HUES6 (cell line): ENCODE data around the gene TBX4.
"Not testable (repeated sequence)": the region's sequence is repeated elsewhere in the genome, so short reads cannot be mapped to it uniquely, and the experiment has no call there.

Experiments
- H3K27ac ChIP-seq: 2 replicates; pipeline ENCODE4 v1.7.0; 2013; ENCODE audit warnings: low read depth, mild to moderate bottlenecking, low read length, inconsistent platforms
- H3K27me3 ChIP-seq: 2 replicates; pipeline ENCODE4 v1.6.1; 2013; ENCODE audit warnings: low read length; ENCODE audit not compliant: control insufficient read depth, insufficient read depth
- H3K36me3 ChIP-seq: 2 replicates; pipeline ENCODE4 v1.6.1; 2013; ENCODE audit warnings: low read length; ENCODE audit not compliant: control insufficient read depth, insufficient read depth
- H3K4me1 ChIP-seq: 2 replicates; pipeline ENCODE4 v1.6.1; 2013; ENCODE audit warnings: low read length; ENCODE audit not compliant: control insufficient read depth, insufficient read depth
- H3K4me3 ChIP-seq: 2 replicates; pipeline ENCODE4 v1.5.1; 2013; ENCODE audit warnings: low read depth, low read length
- H3K9ac ChIP-seq: one replicate; pipeline ENCODE4 v1.6.1; 2013; ENCODE audit warnings: mild to moderate bottlenecking, low read length
- H3K9me3 ChIP-seq: 2 replicates; pipeline ENCODE4 v1.6.1; 2013; ENCODE audit warnings: low read depth, low read length; ENCODE audit not compliant: control insufficient read depth, insufficient read depth

Gene TBX4

GRCh38 chr17:61422116-61422799 lies 30.0 kb upstream of the TBX4 start:
- H3K9me3 ChIP-seq, result no peaks in the 10 kb centered on the region
- H3K4me1 ChIP-seq, result peaks cover 4% of the 10 kb centered on the region; the same call in 1 of the 2 replicates
- H3K27ac ChIP-seq, result no peak overlapping the region
- peaks cover 36% of the 10 kb centered on the region for H3K27me3 ChIP-seq
- H3K36me3 ChIP-seq, result no peaks in the 10 kb centered on the region
- H3K9ac ChIP-seq, result no peak overlapping the region
- no peak overlapping the region for H3K4me3 ChIP-seq

- Histone ChIP-seq H3K27me3 (peaks cover 32% of the 10 kb centered on the region; the same call in 1 of the 2 replicates), H3K9ac (no peak overlapping the region), H3K4me1 (peaks cover 4% of the 10 kb centered on the region; the same call in 1 of the 2 replicates), H3K4me3 (no peak overlapping the region), H3K27ac (no peak overlapping the region), H3K9me3 (no peaks in the 10 kb centered on the region), H3K36me3 (no peaks in the 10 kb centered on the region)
These were observed 29.4 kb upstream of the TBX4 start for GRCh38 chr17:61422869-61423268.

GRCh38 chr17:61423967-61424649 lies 28.1 kb upstream of the TBX4 start:
- no peaks in the 10 kb centered on the region for H3K36me3 ChIP-seq
- H3K27me3 ChIP-seq, result peaks cover 25% of the 10 kb centered on the region; the same call in 1 of the 2 replicates
- H3K4me1 ChIP-seq, result peaks cover 4% of the 10 kb centered on the region; the same call in 1 of the 2 replicates
- H3K9me3 ChIP-seq, result no peaks in the 10 kb centered on the region
- H3K27ac ChIP-seq, result no peak overlapping the region
- no peak overlapping the region for H3K4me3 ChIP-seq
- no peak overlapping the region for H3K9ac ChIP-seq

GRCh38 chr17:61425682-61426481 lies 26.3 kb upstream of the TBX4 start:
- no peaks in the 10 kb centered on the region for H3K36me3 ChIP-seq
- no peak overlapping the region for H3K9ac ChIP-seq
- peaks cover 4% of the 10 kb centered on the region; the same call in 1 of the 2 replicates for H3K4me1 ChIP-seq
- peaks cover 19% of the 10 kb centered on the region; the same call in 1 of the 2 replicates for H3K27me3 ChIP-seq
- no peak overlapping the region for H3K27ac ChIP-seq
- H3K4me3 ChIP-seq, result no peak overlapping the region
- no peaks in the 10 kb centered on the region for H3K9me3 ChIP-seq

GRCh38 chr17:61426482-61427304 lies 25.5 kb upstream of the TBX4 start:
- no peak overlapping the region for H3K9ac ChIP-seq
- peaks cover 5% of the 10 kb centered on the region; the same call in 1 of the 2 replicates for H3K4me1 ChIP-seq
- H3K9me3 ChIP-seq, result no peaks in the 10 kb centered on the region
- no peak overlapping the region for H3K27ac ChIP-seq
- no peaks in the 10 kb centered on the region for H3K36me3 ChIP-seq
- H3K27me3 ChIP-seq, result peaks cover 13% of the 10 kb centered on the region; the same call in 1 of the 2 replicates
- no peak overlapping the region for H3K4me3 ChIP-seq

GRCh38 chr17:61427567-61427966 lies 24.7 kb upstream of the TBX4 start:
- H3K36me3 ChIP-seq, result no peaks in the 10 kb centered on the region
- H3K9ac ChIP-seq, result no peak overlapping the region
- H3K4me1 ChIP-seq, result peaks cover 8% of the 10 kb centered on the region; the same call in 1 of the 2 replicates
- H3K4me3 ChIP-seq, result no peak overlapping the region
- H3K9me3 ChIP-seq, result no peaks in the 10 kb centered on the region
- no peak overlapping the region for H3K27ac ChIP-seq
- peaks cover 7% of the 10 kb centered on the region; the same call in 1 of the 2 replicates for H3K27me3 ChIP-seq

GRCh38 chr17:61429274-61429673 lies 22.9 kb upstream of the TBX4 start:
- H3K9ac ChIP-seq, result no peak overlapping the region

GRCh38 chr17:61429831-61430230 lies 22.4 kb upstream of the TBX4 start:
- not testable (repeated sequence) for H3K4me1 ChIP-seq, H3K27me3 ChIP-seq, H3K9ac ChIP-seq, H3K4me3 ChIP-seq, H3K9me3 ChIP-seq, H3K36me3 ChIP-seq, H3K27ac ChIP-seq

More at GRCh38 chr17:61429274-61429673, 22.9 kb upstream of the TBX4 start:
- Histone ChIP-seq H3K27me3 (no peaks in the 10 kb centered on the region), H3K4me1 (peaks cover 8% of the 10 kb centered on the region; the same call in 1 of the 2 replicates), H3K36me3 (no peaks in the 10 kb centered on the region), H3K27ac (no peak overlapping the region), H3K4me3 (no peak overlapping the region), H3K9me3 (no peaks in the 10 kb centered on the region)

- peaks cover 2% of the 10 kb centered on the region; the same call in 1 of the 2 replicates for H3K9me3 ChIP-seq
- no peaks in the 10 kb centered on the region for H3K27me3 ChIP-seq
- no peak overlapping the region for H3K27ac ChIP-seq
- H3K4me1 ChIP-seq, result 0 out of 2 replicates have a peak, but pooled peaks cover 4% of the 10 kb centered on the region
- H3K9ac ChIP-seq, result no peak overlapping the region
- H3K36me3 ChIP-seq, result no peaks in the 10 kb centered on the region
- H3K4me3 ChIP-seq, result no peak overlapping the region
These were observed 20.5 kb upstream of the TBX4 start for GRCh38 chr17:61431594-61432311.

- Histone ChIP-seq H3K27ac (no peak overlapping the region), H3K9me3 (peaks cover 5% of the 10 kb centered on the region; the same call in 1 of the 2 replicates), H3K27me3 (no peaks in the 10 kb centered on the region), H3K9ac (no peak overlapping the region), H3K36me3 (no peaks in the 10 kb centered on the region), H3K4me3 (no peak overlapping the region), H3K4me1 (0 out of 2 replicates have a peak, but pooled peaks cover 4% of the 10 kb centered on the region)
These were observed 15.9 kb upstream of the TBX4 start for GRCh38 chr17:61436273-61436672.
